HepG2 (cell line): Measurements from ENCODE around the gene UBE2H. TPM values are rescaled to one million over a fixed set of nuclear protein-coding genes. Genes with fewer than 3 reads are reported as not detected.
"Not testable (repeated sequence)": the region's sequence is repeated elsewhere in the genome, so short reads cannot be mapped to it uniquely, and the experiment has no call there.

Experiments used
- ATAC-seq: fragments of 200-7000 bp; cut with Tn5 transposase; 3 replicates; pipeline ENCODE4 v1.9.1; 2020; ENCODE audit warnings: mild to moderate bottlenecking, moderate library complexity
- BruUV-seq: library from RNA; stranded (reverse); fragments of 400-500 nt; replicated peaks from 2 replicates; lab custom pipeline; 2021; lab: Mats Ljungman, UMichigan
- CTCF ChIA-PET: fragments of 300-600 bp; formaldehyde crosslinking; extraction: SDS; loops from one replicate; lab custom pipeline; 2021; ENCODE audit warnings: low total read pairs, inconsistent platforms, low intra/inter-chr PET ratio; lab: Yijun Ruan, JAX
- POLR2A ChIA-PET: fragments of 350-600 bp; sonication (Branson Sonifier 250); formaldehyde crosslinking; loops from one replicate; lab custom pipeline; 2020; ENCODE audit warnings: antibody characterized with exemption, inconsistent platforms; lab: Yijun Ruan, JAX
- DNase-seq: peaks from one replicate; pipeline ENCODE4 v3.0.0-alpha.2; 2015; ENCODE audit warnings: low spot score
- FAIRE-seq: peaks from 3 replicates; lab custom pipeline; 2011; peaks lifted over from hg19 to GRCh38; lab: Jason Lieb, UNC
- H2AFZ ChIP-seq: one replicate; pipeline ENCODE4 v1.6.1; 2011; ENCODE audit warnings: low read length, inconsistent platforms
- H3K27ac ChIP-seq: fragments of 300-600 bp; 3 replicates; pipeline ENCODE4 v1.8.0; 2011; ENCODE audit warnings: mixed run types, mild to moderate bottlenecking, mixed read lengths, low read length, inconsistent platforms; ENCODE audit not compliant: insufficient read depth; ENCODE audit errors: extremely low read length
- H3K27me3 ChIP-seq, 2 experiments: fragments of 200-600 bp in 1 of 2; 2 replicates in 1 of 2; 3 replicates in 1 of 2; pipeline versions ENCODE4 v1.6.0 to v1.8.0; 2011; ENCODE audit warnings: low read length in 2 of 2, mild to moderate bottlenecking in 2 of 2, moderate library complexity in 2 of 2, inconsistent platforms in 1 of 2; ENCODE audit not compliant: insufficient read depth in 2 of 2, control insufficient read depth in 1 of 2
- H3K36me3 ChIP-seq, 2 experiments: fragments of 200-600 bp in 1 of 2; replicated peaks in 1 of 2; 2 replicates in 1 of 2; 3 replicates in 1 of 2; pipeline versions ENCODE4 v1.5.1 to v1.8.0; 2011; ENCODE audit warnings: low read length in 2 of 2, inconsistent platforms in 1 of 2; ENCODE audit not compliant: insufficient read depth in 2 of 2, control insufficient read depth in 1 of 2
- H3K4me1 ChIP-seq: 2 replicates; pipeline ENCODE4 v1.5.1; 2012; ENCODE audit warnings: low read length, inconsistent platforms; ENCODE audit not compliant: insufficient read depth
- H3K4me2 ChIP-seq: 2 replicates; pipeline ENCODE4 v1.6.0; 2011; ENCODE audit warnings: low read depth, low read length, inconsistent platforms
- H3K4me3 ChIP-seq, 3 experiments: fragments of 200-600 bp in 1 of 3; sonication (generic), shearing (Covaris generic) in 1 of 3; replicated peaks in 1 of 3; 2 replicates each; pipeline ENCODE4 v1.5.1; 2011 to 2016; ENCODE audit warnings: low read length in 3 of 3, inconsistent platforms in 2 of 3, low read depth in 2 of 3, mild to moderate bottlenecking in 2 of 3, control low read depth in 1 of 3, mixed read lengths in 1 of 3; ENCODE audit not compliant: insufficient read depth in 1 of 3
- H3K79me2 ChIP-seq: one replicate; pipeline ENCODE4 v1.6.1; 2011; ENCODE audit warnings: low read length, inconsistent platforms; ENCODE audit not compliant: insufficient read depth
- H3K9ac ChIP-seq: 2 replicates; pipeline ENCODE4 v1.6.0; 2011; ENCODE audit warnings: mild to moderate bottlenecking, low read depth, low read length, inconsistent platforms; ENCODE audit not compliant: insufficient read depth
- H3K9me3 ChIP-seq: 2 replicates; pipeline ENCODE4 v1.5.1; 2012; ENCODE audit warnings: mild to moderate bottlenecking, low read length
- H4K20me1 ChIP-seq: 2 replicates; pipeline ENCODE4 v1.6.0; 2011; ENCODE audit warnings: inconsistent platforms, mild to moderate bottlenecking, low read length, moderate library complexity; ENCODE audit not compliant: insufficient read depth
- TAF1 ChIP-seq: sonication (generic); formaldehyde crosslinking; IDR thresholded peaks from 2 replicates; pipeline ENCODE4 v1.4.0; 2020; ENCODE audit warnings: missing genetic modification reagents
- ZNF263 ChIP-seq: sonication (generic); formaldehyde crosslinking; IDR thresholded peaks from 2 replicates; pipeline ENCODE4 v1.4.0; 2020; ENCODE audit warnings: missing genetic modification reagents
- WGBS: methylation state at CpG from one replicate; pipeline ENCODE4 v1.1.6; 2017; ENCODE audit warnings: low lambda C conversion rate; 5-methylcytosine and 5-hydroxymethylcytosine counted together
- in situ Hi-C: cut with HindIII; loops from 2 replicates; pipeline ENCODE4 v1.10.0; 2017; ENCODE audit warnings: low pct_unique_long_range_greater_than_20kb; ENCODE audit not compliant: extremely low pct_ligation_motif_present
- intact Hi-C: fragments of 100-400 bp; cut with micrococcal nuclease; formaldehyde crosslinking; loops from one replicate; pipeline ENCODE4 v1.10.0; 2022; ENCODE audit not compliant: unreplicated experiment
- polyA plus RNA-seq, 8 experiments: library from polyadenylated mRNA; depleted of rRNA in 3 of 8; stranded (reverse) in 7 of 8; unstranded in 1 of 8; fragments of >200 nt; fragmentation: Illumina TruSeq in 4 of 8; extraction: Trizol in 4 of 8; gene quantifications; 2 replicates each; pipeline versions ENCODE4 v1.2.1 to v1.2.3, GENCODE V29; 2011 to 2016; ENCODE audit warnings: low read depth in 4 of 8, missing spikeins in 1 of 8, mixed read lengths in 1 of 8; ENCODE audit not compliant: insufficient read depth in 1 of 8
- total RNA-seq, 5 experiments: library from RNA; depleted of rRNA; stranded (reverse); fragments of >200 nt; fragmentation: Illumina TruSeq; extraction: Trizol; gene quantifications; 2 replicates each; pipeline ENCODE4 v1.2.3, GENCODE V29; 2016; ENCODE audit warnings: low read depth in 1 of 5
- TF ChIP-seq, protein P1 (sequence below): sonication (generic); formaldehyde crosslinking; IDR thresholded peaks from 2 replicates; pipeline ENCODE4 v1.4.0; 2020; ENCODE audit warnings: missing genetic modification reagents
- TF ChIP-seq, protein P2 (sequence below): sonication (generic); formaldehyde crosslinking; IDR thresholded peaks from 2 replicates; pipeline ENCODE4 v1.9.0; 2021; ENCODE audit warnings: missing genetic modification reagents, mild to moderate bottlenecking, borderline replicate concordance

The UBE2H gene
- total and polyA plus RNA-seq, 2 of the 13 experiments (the other 11 are each of a cell fraction or from before 2014, with no cell fraction given) = 15.5 to 40.1 TPM

DNA sequence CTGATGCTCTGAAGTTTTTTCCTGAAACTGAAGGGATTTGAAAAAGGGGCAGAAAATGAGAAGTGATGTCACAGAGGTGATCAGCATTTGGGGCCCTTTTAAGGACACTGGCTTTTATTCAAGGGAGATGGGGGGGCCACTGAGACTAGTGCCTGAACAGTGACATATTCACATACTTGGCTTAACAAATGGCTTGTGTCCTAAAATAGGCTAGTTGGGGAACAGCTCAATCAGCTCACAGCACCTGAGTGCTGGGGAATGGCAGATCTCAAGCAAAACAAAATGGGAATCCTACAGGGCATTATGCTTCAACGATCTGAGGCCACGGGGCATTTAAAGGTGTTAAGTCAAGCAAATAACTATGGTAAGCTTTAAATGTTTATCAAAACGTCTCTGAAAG lies 90.1 kb downstream of the UBE2H start (continued):
- TF ChIP-seq, protein P1, sequence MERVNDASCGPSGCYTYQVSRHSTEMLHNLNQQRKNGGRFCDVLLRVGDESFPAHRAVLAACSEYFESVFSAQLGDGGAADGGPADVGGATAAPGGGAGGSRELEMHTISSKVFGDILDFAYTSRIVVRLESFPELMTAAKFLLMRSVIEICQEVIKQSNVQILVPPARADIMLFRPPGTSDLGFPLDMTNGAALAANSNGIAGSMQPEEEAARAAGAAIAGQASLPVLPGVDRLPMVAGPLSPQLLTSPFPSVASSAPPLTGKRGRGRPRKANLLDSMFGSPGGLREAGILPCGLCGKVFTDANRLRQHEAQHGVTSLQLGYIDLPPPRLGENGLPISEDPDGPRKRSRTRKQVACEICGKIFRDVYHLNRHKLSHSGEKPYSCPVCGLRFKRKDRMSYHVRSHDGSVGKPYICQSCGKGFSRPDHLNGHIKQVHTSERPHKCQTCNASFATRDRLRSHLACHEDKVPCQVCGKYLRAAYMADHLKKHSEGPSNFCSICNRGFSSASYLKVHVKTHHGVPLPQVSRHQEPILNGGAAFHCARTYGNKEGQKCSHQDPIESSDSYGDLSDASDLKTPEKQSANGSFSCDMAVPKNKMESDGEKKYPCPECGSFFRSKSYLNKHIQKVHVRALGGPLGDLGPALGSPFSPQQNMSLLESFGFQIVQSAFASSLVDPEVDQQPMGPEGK = no peak
- no peak for TF ChIP-seq ZNF263 (CRISPR knock-in tag)
- TF ChIP-seq TAF1 (CRISPR knock-in tag) = no peak
- TF ChIP-seq, protein P2, sequence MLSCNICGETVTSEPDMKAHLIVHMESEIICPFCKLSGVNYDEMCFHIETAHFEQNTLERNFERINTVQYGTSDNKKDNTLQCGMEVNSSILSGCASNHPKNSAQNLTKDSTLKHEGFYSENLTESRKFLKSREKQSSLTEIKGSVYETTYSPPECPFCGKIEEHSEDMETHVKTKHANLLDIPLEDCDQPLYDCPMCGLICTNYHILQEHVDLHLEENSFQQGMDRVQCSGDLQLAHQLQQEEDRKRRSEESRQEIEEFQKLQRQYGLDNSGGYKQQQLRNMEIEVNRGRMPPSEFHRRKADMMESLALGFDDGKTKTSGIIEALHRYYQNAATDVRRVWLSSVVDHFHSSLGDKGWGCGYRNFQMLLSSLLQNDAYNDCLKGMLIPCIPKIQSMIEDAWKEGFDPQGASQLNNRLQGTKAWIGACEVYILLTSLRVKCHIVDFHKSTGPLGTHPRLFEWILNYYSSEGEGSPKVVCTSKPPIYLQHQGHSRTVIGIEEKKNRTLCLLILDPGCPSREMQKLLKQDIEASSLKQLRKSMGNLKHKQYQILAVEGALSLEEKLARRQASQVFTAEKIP (CRISPR knock-in tag) = no peak

DNA sequence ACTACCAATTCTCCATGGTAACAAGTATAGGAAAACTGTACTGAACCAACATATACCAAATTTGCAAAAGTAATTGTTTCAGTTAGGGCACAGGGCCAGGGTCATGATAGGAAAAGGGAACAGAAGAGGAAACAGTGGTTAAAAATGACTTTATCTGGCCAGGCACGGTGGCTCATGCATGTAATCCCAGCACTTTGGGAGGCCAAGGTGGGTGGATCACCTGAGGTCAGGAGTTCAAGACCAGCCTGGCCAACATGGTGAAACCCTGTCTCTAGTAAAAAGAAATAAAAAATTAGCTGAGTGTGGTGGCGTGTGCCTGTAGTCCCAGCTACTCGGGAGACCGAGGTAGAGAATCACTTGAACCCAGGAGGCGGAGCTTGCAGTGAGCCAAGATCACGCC lies 92.0 kb downstream of the UBE2H start:
- Histone ChIP-seq H4K20me1 (peaks cover 22% of the 10 kb centered on the region; the same call in 1 of the 2 replicates), H3K36me3 (peaks cover 0 to 21% of the 10 kb centered on the region in 2 experiments; a peak in 3 of 5 replicates)
- BruUV-seq, DNase-seq, in situ Hi-C loops, intact Hi-C loops, H3K4me2 ChIP-seq, H3K9me3 ChIP-seq, H3K4me1 ChIP-seq, H3K27ac ChIP-seq, ATAC-seq, POLR2A ChIA-PET, H2AFZ ChIP-seq, FAIRE-seq, H3K4me3 ChIP-seq, H3K9ac ChIP-seq, CTCF ChIA-PET, H3K79me2 ChIP-seq, H3K27me3 ChIP-seq: not testable (repeated sequence)
- WGBS = 90% methylated on average over 6 of the region's 6 CpGs
